HG03175 (cell line): ENCODE measurements around the gene SELPLG.
A peak's percentile ranks its signal among the peaks of the same experiment; 100 is the strongest.
"Not testable (repeated sequence)": the region's sequence is repeated elsewhere in the genome, so short reads cannot be mapped to it uniquely, and the experiment has no call there.

Experiments used
- ATAC-seq: cut with Tn5 transposase; IDR thresholded peaks from one replicate; pipeline ENCODE4 v1.9.1; 2021; ENCODE audit warnings: mild to moderate bottlenecking, moderate library complexity; ENCODE audit not compliant: unreplicated experiment

The SELPLG gene

GRCh38 chr12:108638997-108639822 is 5.5 kb upstream of the SELPLG start:
- no peak for ATAC-seq

- ATAC-seq = no peak
Observed at GRCh38 chr12:108638141-108638827, 4.6 kb upstream of the SELPLG start.

- ATAC-seq = no peak
Observed at GRCh38 chr12:108637222-108637971, 3.7 kb upstream of the SELPLG start.

- no peak for ATAC-seq
Observed at GRCh38 chr12:108635997-108636808, 2.5 kb upstream of the SELPLG start.

- peak; percentile 58 for ATAC-seq
Observed at GRCh38 chr12:108635201-108635996, 1.7 kb upstream of the SELPLG start.

- ATAC-seq = no peak
Observed at GRCh38 chr12:108634341-108634751, 652 bp upstream of the SELPLG start.

- no peak for ATAC-seq
Observed at GRCh38 chr12:108633081-108633533, 587 bp downstream of the SELPLG start.

- not testable (repeated sequence) for ATAC-seq
Observed at GRCh38 chr12:108631261-108631660, 2.4 kb downstream of the SELPLG start.

- ATAC-seq = no peak
Observed at GRCh38 chr12:108630481-108631207, 3.0 kb downstream of the SELPLG start.

GRCh38 chr12:108629824-108630476 is 3.7 kb downstream of the SELPLG start:
- no peak for ATAC-seq

- ATAC-seq = no peak
Observed at GRCh38 chr12:108629151-108629550, 4.5 kb downstream of the SELPLG start.

- ATAC-seq = no peak
Observed at GRCh38 chr12:108627134-108627920, 6.4 kb downstream of the SELPLG start.

- ATAC-seq = no peak
Observed at GRCh38 chr12:108625228-108625627, 8.5 kb downstream of the SELPLG start.

- ATAC-seq = no peak
Observed at GRCh38 chr12:108623577-108623976, 10.1 kb downstream of the SELPLG start.

- ATAC-seq = no peak
Observed at GRCh38 chr12:108622921-108623514, 10.7 kb downstream of the SELPLG start.

- no peak for ATAC-seq
Observed at GRCh38 chr12:108622421-108622820, 11.3 kb downstream of the SELPLG start.

- ATAC-seq = no peak
Observed at GRCh38 chr12:108621161-108621560, 12.5 kb downstream of the SELPLG start.
